Osteoblast (primary cell): ENCODE measurements around the gene ARHGEF2. TPM values are rescaled to one million over a fixed set of nuclear protein-coding genes. Genes with fewer than 3 reads are reported as not detected.

Source experiments
- DNase-seq: peaks from one replicate; pipeline ENCODE4 v3.0.0; 2011; ENCODE audit warnings: low spot score, mixed read lengths; ENCODE audit not compliant: insufficient read length; ENCODE audit errors: missing footprints
- H2AFZ ChIP-seq: 2 replicates; pipeline ENCODE4 v1.6.0; 2011; ENCODE audit warnings: mild to moderate bottlenecking, low read length
- H3K27ac ChIP-seq: 2 replicates; pipeline ENCODE4 v1.5.1; 2011; ENCODE audit warnings: mild to moderate bottlenecking, low read depth, low read length, moderate library complexity
- H3K27me3 ChIP-seq: 2 replicates; pipeline ENCODE4 v1.6.0; 2012; ENCODE audit warnings: mild to moderate bottlenecking, control low read depth, inconsistent platforms, low read length, moderate library complexity; ENCODE audit not compliant: insufficient read depth
- H3K36me3 ChIP-seq: 2 replicates; pipeline ENCODE4 v1.5.1; 2011; ENCODE audit warnings: mild to moderate bottlenecking, low read length, control low read depth, moderate library complexity; ENCODE audit not compliant: insufficient read depth
- H3K4me1 ChIP-seq: 2 replicates; pipeline ENCODE4 v1.5.1; 2011; ENCODE audit warnings: mild to moderate bottlenecking, low read length, control low read depth, moderate library complexity; ENCODE audit not compliant: insufficient read depth
- H3K4me2 ChIP-seq: 2 replicates; pipeline ENCODE4 v1.6.0; 2011; ENCODE audit warnings: mild to moderate bottlenecking, low read length; ENCODE audit not compliant: insufficient read depth
- H3K4me3 ChIP-seq: fragments of 200-600 bp; sonication (generic); 3 replicates; pipeline ENCODE4 v1.5.1; 2012; ENCODE audit warnings: mild to moderate bottlenecking, low read length, inconsistent platforms; ENCODE audit not compliant: insufficient read depth
- H3K79me2 ChIP-seq: 2 replicates; pipeline ENCODE4 v1.6.0; 2012; ENCODE audit warnings: mild to moderate bottlenecking, low read length, control low read depth, inconsistent platforms; ENCODE audit not compliant: insufficient read depth
- H3K9me3 ChIP-seq: 2 replicates; pipeline ENCODE4 v1.5.1; 2011; ENCODE audit warnings: low read depth, low read length, control low read depth
- H4K20me1 ChIP-seq: 2 replicates; pipeline ENCODE4 v1.6.0; 2012; ENCODE audit warnings: mild to moderate bottlenecking, low read length, control low read depth; ENCODE audit not compliant: insufficient read depth
- total RNA-seq: library from RNA; depleted of rRNA; stranded (reverse); fragments of >200 nt; gene quantifications from 2 replicates; pipeline ENCODE4 v1.2.3, GENCODE V29; 2012
- TF ChIP-seq, protein P1 (sequence below): IDR thresholded peaks from 2 replicates; pipeline ENCODE4 v1.5.1; 2011; ENCODE audit warnings: mild to moderate bottlenecking, low read depth, low read length, moderate library complexity; ENCODE audit errors: extremely low read depth

ARHGEF2 gene
- total RNA-seq, 1 donor, result 183 TPM

DNA sequence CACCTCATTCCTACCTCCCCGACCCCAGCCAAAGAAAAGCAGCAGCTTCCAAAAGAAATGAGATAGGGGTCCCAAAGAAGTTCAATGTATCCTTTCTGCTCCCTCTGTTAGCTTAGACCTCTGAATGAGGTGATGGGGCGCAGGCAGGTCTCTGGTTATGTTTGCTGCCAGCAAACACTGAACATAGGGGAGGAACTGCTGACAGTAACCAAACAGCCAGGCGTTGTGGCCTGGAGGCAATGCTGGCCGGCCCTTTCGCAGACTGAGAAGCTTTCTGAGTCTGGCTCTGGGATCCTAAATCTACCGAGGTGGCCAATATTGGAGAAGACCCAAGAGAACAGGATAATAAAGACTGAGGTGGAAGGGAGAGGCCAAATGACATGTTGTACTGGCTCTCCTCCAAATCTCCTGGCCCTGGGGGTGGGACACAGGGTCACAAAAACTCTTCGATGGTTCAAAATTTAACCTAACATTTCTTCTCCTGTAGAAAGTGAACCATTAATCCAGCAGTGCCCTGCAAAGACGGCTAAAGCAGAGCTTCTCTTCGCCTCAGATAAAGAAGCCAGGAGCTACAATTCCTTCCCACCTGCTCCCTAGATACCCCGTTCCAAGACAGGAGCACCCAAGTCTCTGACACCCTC is 22.8 kb upstream of the ARHGEF2 start:
- no peak overlapping the region for H3K27ac ChIP-seq
- no peaks in the 10 kb centered on the region for H3K36me3 ChIP-seq

DNA sequence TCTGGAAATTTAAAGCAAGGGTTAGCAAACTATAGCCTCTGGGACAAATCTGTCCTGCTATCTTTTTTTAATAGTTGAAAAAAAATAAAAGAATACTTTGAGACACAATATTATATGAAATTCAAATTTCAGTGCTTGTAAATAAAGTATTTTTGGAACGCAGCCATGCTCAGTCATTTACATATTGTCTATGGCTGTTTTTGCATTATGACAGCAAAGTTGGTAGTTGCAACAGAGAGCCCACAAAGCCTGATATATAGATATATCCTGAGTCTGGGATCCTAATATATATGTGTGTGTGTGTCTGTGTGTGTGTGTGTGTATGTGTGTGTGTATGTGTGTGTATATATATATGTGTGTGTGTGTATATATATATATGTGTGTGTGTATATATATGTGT is 21.6 kb upstream of the ARHGEF2 start:
- Histone ChIP-seq H3K9me3 (no peaks in the 10 kb centered on the region), H3K27ac (no peak overlapping the region), H3K4me2 (no peak overlapping the region), H4K20me1 (no peaks in the 10 kb centered on the region), H3K4me1 (peaks cover 4% of the 10 kb centered on the region), H3K36me3 (no peaks in the 10 kb centered on the region), H3K4me3 (no peak overlapping the region), H2AFZ (no peak overlapping the region), H3K79me2 (no peaks in the 10 kb centered on the region), H3K27me3 (peaks cover 3% of the 10 kb centered on the region)
- DNase-seq, result no peak
- TF ChIP-seq, protein P1, sequence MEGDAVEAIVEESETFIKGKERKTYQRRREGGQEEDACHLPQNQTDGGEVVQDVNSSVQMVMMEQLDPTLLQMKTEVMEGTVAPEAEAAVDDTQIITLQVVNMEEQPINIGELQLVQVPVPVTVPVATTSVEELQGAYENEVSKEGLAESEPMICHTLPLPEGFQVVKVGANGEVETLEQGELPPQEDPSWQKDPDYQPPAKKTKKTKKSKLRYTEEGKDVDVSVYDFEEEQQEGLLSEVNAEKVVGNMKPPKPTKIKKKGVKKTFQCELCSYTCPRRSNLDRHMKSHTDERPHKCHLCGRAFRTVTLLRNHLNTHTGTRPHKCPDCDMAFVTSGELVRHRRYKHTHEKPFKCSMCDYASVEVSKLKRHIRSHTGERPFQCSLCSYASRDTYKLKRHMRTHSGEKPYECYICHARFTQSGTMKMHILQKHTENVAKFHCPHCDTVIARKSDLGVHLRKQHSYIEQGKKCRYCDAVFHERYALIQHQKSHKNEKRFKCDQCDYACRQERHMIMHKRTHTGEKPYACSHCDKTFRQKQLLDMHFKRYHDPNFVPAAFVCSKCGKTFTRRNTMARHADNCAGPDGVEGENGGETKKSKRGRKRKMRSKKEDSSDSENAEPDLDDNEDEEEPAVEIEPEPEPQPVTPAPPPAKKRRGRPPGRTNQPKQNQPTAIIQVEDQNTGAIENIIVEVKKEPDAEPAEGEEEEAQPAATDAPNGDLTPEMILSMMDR, result no peak

More for the DNA sequence above, 22.8 kb upstream of the ARHGEF2 start:
- TF ChIP-seq, protein P1, result no peak
- Histone ChIP-seq H3K4me3 (no peak overlapping the region), H2AFZ (peak overlapping the region; percentile 71), H3K79me2 (no peaks in the 10 kb centered on the region), H3K4me1 (peaks cover 4% of the 10 kb centered on the region), H4K20me1 (no peaks in the 10 kb centered on the region), H3K9me3 (no peaks in the 10 kb centered on the region), H3K4me2 (peak overlapping the region; percentile 49), H3K27me3 (peaks cover 2% of the 10 kb centered on the region)
- DNase-seq, result no peak

DNA sequence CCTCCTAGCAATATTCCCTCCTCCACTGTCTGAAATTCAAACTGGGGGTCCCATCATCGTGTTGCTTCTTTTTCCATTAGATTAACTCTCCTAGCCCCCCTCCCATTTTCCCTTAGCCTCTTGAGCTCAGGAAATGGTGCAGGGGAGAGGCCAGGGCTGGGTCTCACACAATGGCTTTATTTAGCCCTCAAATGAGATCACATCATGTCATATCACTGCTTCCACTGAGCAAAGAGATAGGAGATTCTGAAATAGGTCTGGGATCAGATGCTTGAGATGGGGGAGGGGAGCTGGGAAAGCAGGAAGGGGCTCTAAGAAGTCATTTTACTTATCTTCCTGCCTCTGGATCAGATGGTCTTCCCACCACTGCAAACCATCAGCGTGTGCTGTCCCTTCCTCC is 17.8 kb upstream of the ARHGEF2 start:
- no peak overlapping the region for H3K4me3 ChIP-seq
- H3K27me3 ChIP-seq, result peaks cover 3% of the 10 kb centered on the region
- DNase-seq, result no peak
- peaks cover 2% of the 10 kb centered on the region for H3K4me1 ChIP-seq
- no peaks in the 10 kb centered on the region for H3K9me3 ChIP-seq
- H3K27ac ChIP-seq, result no peak overlapping the region
- H4K20me1 ChIP-seq, result no peaks in the 10 kb centered on the region
- H3K79me2 ChIP-seq, result no peaks in the 10 kb centered on the region
- no peak overlapping the region for H3K4me2 ChIP-seq
- TF ChIP-seq, protein P1, result no peak
- H2AFZ ChIP-seq, result no peak overlapping the region
- no peaks in the 10 kb centered on the region for H3K36me3 ChIP-seq

DNA sequence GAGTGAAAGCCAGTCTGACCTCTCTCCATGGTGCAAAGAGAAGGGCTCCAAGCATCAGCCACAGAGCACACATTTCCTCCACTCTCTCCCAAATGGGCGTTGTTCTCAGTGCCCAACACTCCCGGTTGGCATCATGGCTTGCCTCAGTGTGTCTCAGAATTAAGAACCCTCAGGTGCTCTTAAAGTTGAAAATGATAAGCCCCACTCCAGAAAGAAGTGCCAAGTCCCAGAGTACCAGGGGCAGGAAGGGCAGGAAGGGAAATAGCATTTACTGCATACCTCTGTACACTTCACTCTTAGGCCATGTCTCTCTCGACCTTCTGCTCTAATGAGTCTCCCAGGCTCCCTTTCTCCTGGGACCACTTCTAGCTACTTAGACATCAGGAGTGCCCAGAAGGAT is 15.2 kb upstream of the ARHGEF2 start:
- Histone ChIP-seq H3K4me2 (no peak overlapping the region), H3K9me3 (no peaks in the 10 kb centered on the region), H3K4me3 (no peak overlapping the region), H4K20me1 (no peaks in the 10 kb centered on the region), H3K4me1 (peaks cover 12% of the 10 kb centered on the region), H3K27me3 (peaks cover 3% of the 10 kb centered on the region), H3K79me2 (no peaks in the 10 kb centered on the region), H2AFZ (no peak overlapping the region), H3K36me3 (no peaks in the 10 kb centered on the region), H3K27ac (no peak overlapping the region)
- no peak for DNase-seq
- TF ChIP-seq, protein P1, result no peak
